Measurements from ENCODE around the gene CCNF. TPM values are rescaled to one million over a fixed set of nuclear protein-coding genes. Genes with fewer than 3 reads are reported as not detected.

Gene CCNF
- polyA plus RNA-seq, 1 experiment: 7.1 TPM

GRCh38 chr16:2451851-2452320 is 22.6 kb downstream of the CCNF start:
- Histone ChIP-seq H3K4me3 (ENCODE audit: low read depth, low read length) (no peak overlapping the region), H3K27me3 (ENCODE audit: control insufficient read depth, insufficient read depth, low read length) (no peaks in the 10 kb centered on the region), H3K36me3 (ENCODE audit: control insufficient read depth, insufficient read depth, low read length) (peaks cover 22% of the 10 kb centered on the region)
- CTCF ChIA-PET: no interaction called here
- POLR2A ChIA-PET: no interaction called here
- no peak for TF ChIP-seq CTCF (IDR thresholded peaks at IDR 0.05; ENCODE audit: insufficient read depth, low read depth, low read length)
- DNase-seq (ENCODE audit: low read depth): no peak

- ChIA-PET POLR2A (interaction anchor here (0.5 kb wide), 1 partner anchor 12 kb away, joined by 7 read pairs; no protein-coding TSS in a partner anchor), CTCF (interaction anchor here (0.7 kb wide), 1 partner anchor 113 kb away, joined by 3 read pairs; no protein-coding TSS in a partner anchor)
- Histone ChIP-seq H3K4me3 (ENCODE audit: low read depth, low read length) (no peak overlapping the region), H3K27me3 (ENCODE audit: control insufficient read depth, insufficient read depth, low read length) (no peaks in the 10 kb centered on the region), H3K36me3 (ENCODE audit: control insufficient read depth, insufficient read depth, low read length) (peaks cover 23% of the 10 kb centered on the region)
- TF ChIP-seq CTCF (IDR thresholded peaks at IDR 0.05; ENCODE audit: insufficient read depth, low read depth, low read length): no peak
- no peak for DNase-seq (ENCODE audit: low read depth)
Measured at GRCh38 chr16:2452650-2453049, 23.4 kb downstream of the CCNF start.

GRCh38 chr16:2455081-2455845 is 26.0 kb downstream of the CCNF start:
- Histone ChIP-seq H3K27me3 (ENCODE audit: control insufficient read depth, insufficient read depth, low read length) (no peaks in the 10 kb centered on the region), H3K36me3 (ENCODE audit: control insufficient read depth, insufficient read depth, low read length) (peaks cover 18% of the 10 kb centered on the region), H3K4me3 (ENCODE audit: low read depth, low read length) (no peak overlapping the region)
- TF ChIP-seq CTCF (IDR thresholded peaks at IDR 0.05; ENCODE audit: insufficient read depth, low read depth, low read length): no peak
- POLR2A ChIA-PET: no interaction called here
- CTCF ChIA-PET: interaction anchor here (0.6 to 0.7 kb wide), 2 partner anchors 46 to 115 kb away, joined by 3 read pairs; no protein-coding TSS in a partner anchor
- no peak for DNase-seq (ENCODE audit: low read depth)

- H3K36me3 ChIP-seq (ENCODE audit: control insufficient read depth, insufficient read depth, low read length): peaks cover 18% of the 10 kb centered on the region
- no peak overlapping the region for H3K4me3 ChIP-seq (ENCODE audit: low read depth, low read length)
- no peak for DNase-seq (ENCODE audit: low read depth)
- H3K27me3 ChIP-seq (ENCODE audit: control insufficient read depth, insufficient read depth, low read length): no peaks in the 10 kb centered on the region
- no peak for TF ChIP-seq CTCF (IDR thresholded peaks at IDR 0.05; ENCODE audit: insufficient read depth, low read depth, low read length)
- ChIA-PET POLR2A (no interaction called here), CTCF (no interaction called here)
Measured at GRCh38 chr16:2456551-2457153, 27.4 kb downstream of the CCNF start.

- ChIA-PET POLR2A (no interaction called here), CTCF (no interaction called here)
- H3K36me3 ChIP-seq (ENCODE audit: control insufficient read depth, insufficient read depth, low read length): peaks cover 15% of the 10 kb centered on the region
- TF ChIP-seq CTCF (IDR thresholded peaks at IDR 0.05; ENCODE audit: insufficient read depth, low read depth, low read length): no peak
- no peak for DNase-seq (ENCODE audit: low read depth)
- H3K4me3 ChIP-seq (ENCODE audit: low read depth, low read length): no peak overlapping the region
- no peaks in the 10 kb centered on the region for H3K27me3 ChIP-seq (ENCODE audit: control insufficient read depth, insufficient read depth, low read length)
Measured at GRCh38 chr16:2457267-2457666, 28.0 kb downstream of the CCNF start.

All from BJ (cell line).